ENCODE results near the gene TRIOBP.

TRIOBP gene

DNA sequence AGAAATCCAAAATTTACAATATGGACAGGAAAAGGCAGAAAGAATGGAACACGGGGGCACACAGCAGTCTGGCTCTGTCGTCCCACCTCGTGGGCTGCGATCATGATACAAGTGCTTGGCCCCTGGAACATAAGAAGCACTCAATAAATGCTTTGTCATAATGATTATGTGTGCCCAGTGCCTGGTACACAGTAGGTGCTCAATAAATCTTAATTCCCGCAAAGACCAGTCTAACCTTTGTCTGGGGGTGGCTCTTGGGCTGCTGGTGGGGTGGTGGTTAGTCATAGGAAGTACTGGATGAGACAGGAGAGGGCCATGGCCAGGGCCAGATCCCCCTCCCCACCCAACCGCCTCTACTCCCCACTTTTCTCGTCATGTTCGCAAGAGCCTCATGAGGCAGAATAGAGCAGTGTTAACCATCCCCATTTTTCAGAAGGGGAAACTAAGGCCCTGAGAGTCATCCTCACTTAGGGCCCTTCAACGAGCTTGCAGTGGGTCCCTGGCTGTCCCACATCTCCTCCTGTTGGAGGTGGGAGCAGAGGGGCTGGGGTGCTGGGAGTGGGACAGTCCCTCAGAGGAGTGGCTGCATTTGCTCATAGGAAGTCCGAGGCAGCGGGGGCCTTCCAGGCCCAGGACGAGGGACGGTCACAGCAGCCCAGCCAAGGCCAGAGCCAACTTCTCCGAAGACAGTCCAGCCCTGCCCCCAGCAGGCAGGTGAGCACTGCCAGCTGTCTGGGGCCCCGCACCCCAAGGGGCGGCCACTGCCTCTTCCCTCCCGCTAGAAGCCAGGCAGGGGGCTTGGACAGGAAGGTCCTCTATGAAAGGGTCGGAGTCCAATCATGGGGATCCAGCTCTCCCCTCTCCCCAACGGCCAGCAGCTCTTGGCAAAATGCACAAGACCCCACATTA lies 36.1 kb downstream of the TRIOBP start:
- DNase-seq: no peak

DNA sequence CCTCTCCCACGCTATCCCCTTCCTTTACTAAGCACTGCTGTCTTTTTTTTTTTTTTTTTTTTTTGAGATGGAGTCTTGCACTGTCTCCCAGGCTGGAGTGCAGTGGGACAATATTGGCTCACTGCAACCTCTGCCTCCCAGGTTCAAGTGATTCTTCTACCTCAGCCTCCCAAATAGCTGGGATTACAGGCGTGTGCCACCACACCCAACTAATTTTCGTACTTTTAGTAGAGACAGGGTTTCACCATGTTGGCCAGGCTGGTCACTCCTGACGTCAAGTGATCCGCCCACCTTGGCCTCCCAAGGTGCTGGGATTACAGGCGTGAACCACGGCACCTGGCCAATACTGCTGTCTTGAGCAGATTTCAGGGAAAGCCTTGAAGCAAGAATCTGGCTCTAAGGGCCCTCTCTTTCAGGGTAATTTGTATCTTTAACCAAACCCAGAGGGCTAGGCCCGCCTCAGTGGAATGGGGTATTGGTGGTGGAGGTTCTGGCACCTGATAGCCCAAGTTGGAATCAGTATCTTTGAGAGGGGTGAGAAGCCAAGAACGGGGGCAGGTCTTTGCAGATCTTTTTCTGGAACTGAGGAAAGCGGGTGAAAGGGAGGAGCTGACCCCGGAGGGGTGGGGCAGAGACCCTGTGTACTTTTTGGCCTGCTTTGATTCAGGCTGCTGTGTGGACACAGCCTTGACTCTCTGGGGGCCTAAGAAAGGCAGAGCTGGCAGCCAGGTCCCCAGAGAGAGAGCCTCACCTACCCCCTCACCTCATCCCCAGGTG lies 37.0 kb downstream of the TRIOBP start:
- no peak for DNase-seq

DNA sequence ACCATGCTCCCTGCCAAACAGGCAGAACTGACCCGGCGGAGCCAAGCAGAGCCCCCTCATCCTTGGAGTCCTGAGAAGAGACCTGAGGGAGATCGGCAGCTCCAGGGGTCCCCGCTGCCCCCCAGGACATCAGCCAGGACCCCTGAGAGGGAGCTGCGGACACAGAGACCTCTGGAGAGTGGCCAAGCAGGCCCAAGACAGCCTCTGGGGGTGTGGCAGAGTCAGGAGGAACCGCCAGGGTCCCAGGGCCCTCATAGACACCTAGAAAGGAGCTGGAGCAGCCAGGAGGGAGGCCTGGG lies 37.5 kb downstream of the TRIOBP start:
- no peak for DNase-seq

DNA sequence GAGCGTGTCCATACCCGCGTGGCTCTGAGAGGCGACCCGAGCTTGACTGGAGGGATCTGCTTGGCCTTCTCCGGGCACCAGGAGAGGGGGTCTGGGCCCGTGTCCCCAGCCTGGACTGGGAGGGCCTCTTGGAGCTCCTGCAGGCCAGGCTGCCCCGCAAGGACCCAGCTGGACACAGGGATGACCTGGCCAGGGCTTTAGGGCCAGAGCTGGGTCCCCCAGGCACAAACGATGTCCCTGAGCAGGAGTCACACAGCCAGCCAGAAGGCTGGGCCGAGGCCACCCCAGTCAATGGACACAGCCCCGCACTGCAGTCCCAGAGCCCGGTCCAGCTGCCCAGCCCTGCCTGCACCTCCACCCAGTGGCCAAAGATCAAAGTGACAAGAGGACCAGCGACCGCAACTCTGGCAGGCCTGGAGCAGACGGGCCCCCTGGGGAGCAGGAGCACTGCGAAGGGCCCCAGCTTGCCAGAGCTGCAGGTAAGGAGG lies 38.2 kb downstream of the TRIOBP start:
- DNase-seq: no peak

DNA sequence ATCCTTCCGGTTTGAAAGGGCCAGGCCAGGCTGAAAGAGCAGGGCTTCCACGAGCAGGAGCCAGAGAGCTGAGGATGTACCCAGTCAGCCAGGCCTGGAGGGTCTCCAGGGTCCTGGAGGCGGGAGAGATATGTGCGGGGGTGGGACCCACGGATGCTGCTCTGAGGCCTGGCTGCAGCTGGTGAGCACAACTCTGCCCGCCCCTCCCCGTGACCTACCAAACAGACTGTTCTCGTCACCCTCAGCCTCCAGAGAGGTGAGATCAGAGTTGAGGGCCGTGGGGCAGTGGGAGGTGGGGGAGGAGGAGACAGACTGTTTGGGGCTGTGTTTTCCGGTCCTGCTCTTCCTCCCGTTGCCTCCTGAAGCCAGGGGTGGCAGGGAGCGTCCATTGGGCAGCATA lies 42.2 kb downstream of the TRIOBP start:
- DNase-seq: no peak

DNA sequence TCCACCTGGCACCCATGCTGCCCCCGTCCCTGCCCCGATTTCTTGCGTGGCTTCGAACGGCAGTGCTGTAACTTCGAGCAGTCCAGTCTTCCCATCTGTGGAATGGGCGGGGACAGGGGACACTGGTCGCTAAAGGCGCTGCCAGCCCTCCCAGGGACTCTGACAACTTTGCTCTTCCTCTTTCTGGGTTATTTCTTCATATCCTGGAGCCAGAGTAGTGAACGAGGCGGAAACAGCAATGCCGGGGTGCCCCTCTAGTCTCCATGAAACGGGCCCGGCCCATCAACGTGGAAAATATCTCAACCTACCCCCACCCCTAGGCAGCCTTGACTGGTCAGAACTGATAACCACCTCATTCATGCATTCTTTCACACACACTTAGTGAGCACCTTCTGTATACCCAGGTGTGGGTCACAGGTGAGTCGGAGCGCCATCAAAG lies 42.8 kb downstream of the TRIOBP start:
- DNase-seq: no peak

DNA sequence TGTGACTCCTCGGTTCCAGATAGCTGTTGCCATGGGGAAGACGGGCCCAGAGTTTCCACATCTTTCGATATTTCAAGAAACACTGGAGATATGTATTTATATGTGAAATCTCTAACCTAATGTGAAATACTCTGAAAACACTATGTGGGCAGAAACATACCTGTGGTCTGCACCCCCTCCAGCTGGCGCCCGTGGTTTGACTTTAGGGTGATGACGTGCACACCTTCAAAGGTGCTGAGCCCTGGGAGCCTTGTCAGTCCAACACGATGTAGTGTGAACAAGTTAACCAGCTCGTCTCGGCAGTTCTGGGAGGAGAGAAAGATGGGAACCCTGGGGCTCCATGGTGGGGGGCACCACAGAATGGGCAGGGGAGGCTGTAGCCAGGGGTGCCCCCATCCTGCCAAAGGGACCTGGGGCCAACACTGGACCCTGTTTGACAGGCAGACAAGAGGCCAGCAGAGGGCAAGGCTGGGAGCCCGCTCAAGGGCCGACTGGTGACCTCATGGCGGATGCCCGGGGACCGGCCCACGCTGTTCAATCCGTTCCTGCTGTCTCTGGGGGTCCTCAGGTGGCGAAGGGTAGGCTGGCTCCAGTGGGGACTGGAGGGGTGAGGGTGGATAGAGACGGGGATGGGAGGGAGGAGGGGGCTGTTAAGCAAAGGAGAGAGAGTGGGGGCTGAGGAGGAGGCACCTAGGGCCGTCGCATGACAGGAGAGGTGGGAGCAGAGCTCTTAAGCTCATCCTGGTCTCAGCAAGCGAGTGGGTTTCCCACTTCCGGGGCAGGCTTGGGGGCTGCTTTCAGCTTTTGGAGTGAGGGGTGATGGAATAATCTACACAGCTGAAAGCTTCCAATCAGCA lies 43.8 kb downstream of the TRIOBP start:
- DNase-seq: no peak

DNA sequence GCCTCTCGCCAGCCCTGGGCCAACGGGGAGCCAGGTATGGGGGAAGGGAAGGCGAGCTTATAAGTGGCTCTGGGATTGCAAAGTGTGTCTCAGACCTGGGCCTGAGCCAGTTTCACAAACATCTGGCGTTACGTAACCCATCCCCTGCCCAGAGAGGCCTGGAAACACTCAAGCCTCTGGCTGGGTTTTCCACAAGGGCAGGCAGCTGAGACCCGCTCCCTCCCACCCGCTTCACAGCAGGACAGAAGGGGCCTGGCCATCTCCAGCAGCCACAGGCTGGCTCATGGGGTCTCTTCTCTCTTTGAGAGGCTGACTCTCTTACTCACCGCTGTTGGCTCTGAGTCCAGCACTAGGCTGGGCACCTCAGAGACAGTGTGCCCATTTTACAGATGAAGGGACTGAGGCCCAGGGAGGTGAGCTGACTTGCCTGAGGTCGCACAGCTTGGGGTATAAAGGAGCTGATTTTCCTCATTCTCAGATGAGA lies 44.5 kb downstream of the TRIOBP start:
- DNase-seq: no peak

DNA sequence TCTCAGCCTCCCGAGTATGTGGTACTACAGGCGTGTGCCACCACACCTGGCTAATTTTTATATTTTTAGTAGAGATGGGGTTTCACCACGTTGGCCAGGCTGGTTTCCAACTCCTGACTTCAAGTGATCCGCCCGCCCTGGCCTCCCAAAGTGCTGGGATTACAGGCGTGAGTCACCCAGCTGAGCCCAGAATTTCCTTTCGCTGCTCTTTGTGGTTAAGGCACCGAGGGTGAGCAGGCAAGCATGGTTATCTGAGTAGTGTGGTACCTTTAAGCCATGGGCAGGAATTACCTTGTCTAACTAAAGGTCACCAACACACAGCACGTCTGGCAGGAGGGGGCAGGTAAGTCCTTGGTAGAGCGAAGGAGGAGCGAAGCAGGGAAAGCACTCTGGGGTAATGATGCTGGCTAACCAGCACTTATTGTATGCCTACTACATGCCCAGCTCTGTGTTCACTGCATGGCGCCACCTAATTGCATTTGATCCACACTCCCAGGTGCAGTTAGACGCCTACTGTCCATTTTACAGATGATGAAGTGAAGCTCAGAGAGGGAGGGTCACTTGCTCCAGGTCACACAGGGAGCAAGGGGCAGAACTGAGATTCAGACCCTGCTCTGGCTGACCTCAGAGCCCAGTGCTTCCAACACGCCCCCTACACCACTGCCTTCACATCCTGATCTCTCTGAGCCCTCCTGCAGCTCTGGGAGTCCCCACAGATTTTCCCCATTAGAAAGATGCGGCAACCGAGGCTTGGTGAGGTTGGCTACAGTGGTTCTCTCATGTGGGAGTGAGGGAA lies 45.7 kb downstream of the TRIOBP start:
- no peak for DNase-seq

DNA sequence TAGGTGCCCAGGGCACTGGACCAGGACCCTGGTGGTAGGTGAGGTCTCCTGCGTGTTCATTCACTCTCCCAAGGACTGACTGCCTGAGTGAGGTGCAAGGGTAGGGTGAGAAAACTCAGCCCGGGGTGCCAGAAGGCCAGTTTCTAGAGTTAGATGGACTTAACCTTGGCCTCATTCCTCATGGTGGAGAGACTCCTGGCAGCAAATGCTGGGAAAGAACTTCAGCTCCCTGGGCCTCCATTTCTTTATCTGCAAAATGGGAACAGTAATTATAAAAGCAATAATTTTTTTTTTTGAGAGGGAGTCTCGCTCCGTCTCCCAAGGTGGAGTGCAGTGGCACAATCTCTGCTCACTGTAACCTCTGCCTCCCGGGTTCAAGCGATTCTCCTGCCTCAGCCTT lies 47.7 kb downstream of the TRIOBP start:
- no peak for DNase-seq

DNA sequence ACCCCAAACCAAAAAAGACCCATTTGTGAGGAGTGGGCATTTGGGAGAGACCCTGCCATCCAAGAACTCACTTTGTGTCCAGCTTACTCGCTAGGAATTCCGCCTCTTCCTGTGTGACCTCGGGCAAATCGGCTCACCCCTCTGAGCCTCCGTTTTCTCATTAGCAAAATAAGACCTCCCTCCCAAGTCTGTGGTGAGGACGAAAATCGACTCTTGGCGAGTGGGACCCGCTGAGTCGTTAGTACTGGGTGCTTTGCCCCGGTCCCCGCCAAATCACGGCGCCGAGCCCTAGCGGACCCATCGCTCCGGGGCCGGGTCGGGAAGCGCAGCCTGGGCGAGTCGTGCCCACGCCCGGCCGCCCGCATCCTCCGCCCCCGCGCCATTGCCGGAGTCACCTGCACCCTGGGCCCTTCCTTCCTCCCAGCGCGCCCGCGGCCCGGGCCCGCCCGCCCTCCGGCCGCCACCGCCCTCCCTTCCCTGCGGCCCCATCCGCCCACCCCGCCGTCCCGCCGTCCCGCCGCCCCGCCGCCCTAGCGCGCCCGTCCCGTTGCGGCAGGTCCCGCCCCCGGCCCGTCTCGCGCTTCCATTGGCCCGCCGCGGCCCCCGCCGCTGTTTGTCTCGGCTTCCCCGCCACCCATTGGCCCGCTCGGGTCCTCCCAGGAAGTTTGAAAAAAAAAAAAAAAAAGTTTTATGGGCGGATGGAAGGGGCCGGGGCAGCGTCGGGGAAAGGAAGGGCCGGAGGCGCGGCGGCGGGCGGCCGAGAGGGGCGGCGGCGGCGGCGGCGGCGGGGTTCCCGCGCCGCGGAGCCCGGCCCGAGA lies 48.9 kb downstream of the TRIOBP start:
- peak; percentile 82 to 89 (median 83) for DNase-seq

DNA sequence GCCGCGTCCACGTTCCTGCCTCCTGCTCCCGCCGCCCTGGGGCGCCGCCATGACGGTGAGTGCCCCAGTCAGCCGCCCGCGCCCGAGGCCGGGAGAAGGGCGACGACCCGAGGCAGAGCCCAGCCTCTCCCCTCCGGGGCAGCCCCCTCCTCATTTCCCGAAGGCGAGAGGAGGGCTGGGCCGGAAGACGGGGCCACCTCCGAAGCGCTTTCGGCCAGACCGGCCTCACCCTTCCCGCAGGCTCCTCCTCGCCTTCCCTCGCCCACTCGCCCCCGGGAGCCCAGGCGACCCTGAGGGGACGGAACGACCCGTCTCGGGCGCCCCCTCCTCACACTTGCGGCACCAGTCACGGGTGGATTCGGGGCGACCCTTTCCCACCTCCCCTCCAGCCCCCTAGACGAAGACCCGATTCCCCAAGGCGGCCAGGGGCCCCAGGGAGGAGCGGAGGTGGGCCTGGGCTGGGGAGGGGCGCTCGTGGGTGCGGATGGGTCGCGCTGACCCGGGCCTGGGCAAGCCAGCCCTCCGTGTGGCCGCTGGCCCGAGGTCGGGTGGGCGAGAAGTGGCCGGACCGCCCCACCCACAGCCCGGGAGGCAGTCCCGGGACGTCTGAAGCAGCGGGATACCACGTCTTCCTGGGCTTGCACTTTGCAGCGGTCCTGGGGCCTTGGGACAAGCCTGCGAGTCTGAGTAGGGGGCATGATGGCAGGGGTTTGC lies 49.7 kb downstream of the TRIOBP start:
- peak in 2 of 5 donors; percentile 15 for DNase-seq

DNA sequence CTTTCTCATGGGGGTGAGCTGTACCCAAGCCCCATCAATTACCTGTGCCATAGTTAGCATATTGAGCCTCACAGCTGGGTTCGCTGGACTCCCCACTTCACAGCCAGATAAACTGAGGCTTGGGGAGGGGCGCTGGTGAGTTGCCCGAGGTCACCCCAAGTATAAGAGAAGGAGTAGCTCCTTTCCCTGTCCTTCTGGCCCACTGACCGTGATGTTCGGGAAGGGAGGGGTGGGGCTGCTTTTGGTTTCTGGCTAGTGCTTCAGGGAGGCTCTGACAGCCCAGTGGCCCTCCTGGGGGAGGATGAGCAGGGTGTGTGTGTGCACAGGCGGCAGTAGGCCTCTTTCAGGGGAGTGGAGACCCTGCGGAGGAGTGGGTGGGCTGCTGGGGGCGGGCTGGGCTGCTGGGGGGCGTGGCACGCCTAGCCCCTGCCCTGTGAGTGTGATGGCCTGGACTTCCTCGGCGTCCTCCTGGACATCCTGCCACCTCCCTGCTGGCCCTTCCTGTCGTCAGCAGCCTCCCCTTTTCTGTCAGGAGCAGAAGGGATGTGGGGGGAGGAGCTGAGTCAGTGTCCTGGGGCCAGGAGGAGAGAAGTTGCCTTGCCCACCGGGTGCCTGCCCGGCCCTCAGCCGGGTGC lies 50.3 kb downstream of the TRIOBP start:
- peak in 1 of 5 donors; percentile 15 for DNase-seq

DNA sequence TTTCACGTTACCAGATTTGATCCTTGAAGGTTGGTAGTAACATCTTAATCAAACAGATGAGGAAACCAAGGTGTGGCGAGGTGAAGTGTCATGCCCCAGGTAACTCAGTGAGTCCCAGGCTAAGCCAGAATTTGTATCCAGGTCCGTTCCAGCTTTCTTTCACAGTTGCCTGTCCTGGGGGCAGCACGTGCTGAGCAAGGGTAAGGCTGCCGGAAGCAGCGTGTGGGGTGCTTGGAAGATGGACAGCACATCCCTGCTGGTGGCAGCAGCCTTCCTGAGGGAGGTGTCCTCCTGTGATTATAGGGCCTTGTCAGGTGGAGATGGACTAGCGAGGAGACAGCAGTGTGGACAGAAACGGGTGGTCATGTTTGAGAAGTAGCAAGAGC lies 50.9 kb downstream of the TRIOBP start:
- DNase-seq: no peak

DNA sequence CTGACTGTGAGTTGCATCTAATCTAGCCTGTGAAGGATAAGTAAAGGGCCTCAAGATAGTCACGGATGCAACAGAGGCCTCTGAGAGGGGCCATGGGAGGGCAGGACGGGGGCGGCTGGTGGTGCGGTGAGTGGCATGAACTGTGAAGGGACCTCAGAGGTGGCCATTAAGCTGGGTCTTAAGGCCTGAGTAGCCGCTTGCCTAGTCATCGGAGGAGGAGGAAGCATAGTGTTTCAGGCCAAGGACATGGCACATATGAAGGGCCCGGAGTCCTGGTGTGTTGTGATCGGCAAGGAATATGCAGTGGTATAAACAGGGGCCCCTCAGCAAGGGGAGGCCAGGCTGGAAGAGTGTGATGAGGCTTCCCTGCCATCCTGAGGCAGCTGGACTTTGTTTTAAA lies 51.8 kb downstream of the TRIOBP start:
- no peak for DNase-seq

DNA sequence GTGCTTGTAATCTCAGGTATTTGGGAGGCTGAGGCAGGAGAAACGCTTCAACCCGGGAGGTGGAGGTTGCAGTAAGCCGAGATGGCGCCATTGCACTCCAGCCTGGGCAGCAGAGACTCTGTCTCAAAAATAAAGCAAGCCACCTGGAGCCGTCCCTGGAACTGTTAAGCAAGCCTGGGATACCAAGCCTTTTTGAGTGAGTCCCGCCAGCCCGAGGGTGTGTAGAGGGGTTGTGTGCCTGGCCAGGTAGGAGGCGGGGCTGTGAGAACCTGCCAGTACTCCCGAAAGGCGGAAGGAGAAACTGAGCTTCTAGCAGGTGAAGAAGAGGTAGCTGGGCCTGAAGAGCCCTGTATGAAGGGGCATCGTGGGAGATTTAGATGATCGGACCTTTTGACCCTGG lies 52.4 kb downstream of the TRIOBP start:
- no peak for DNase-seq

DNA sequence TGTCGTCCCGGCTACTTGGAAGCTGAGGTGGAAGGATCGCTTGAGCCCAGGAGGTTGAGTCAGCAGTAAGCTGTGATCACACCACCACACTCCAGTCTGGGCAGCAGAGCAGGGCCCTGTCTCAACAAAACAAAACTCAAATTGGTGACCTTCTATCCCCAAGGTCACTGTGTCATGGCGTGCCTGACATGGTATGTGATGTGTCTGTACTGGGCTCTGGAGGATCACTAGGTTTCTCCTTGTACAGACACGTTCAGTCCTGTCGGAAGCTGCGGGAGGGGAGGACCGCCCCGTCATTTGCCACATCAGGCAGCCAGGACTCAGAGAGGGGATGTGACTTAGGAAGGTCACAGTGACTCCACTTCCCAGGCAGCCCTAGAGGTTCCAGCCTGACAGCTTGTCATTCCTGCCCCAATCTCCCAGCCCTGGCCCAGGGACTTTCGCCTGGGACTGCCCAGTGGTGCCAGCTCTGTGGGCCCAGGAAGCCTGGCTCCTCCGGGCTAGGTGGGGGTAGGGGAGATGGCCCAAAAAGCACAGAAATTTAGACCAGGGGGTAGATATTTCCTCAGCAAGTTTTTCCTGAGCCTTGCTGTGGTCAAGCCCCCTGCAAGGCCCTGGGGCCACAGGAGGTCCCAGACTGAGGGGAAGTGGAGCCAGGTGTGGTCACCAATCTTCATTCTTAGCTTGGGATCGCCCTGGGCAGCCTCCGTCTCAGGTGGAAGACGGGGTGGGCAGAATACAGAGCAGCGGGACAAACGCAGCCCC lies 53.2 kb downstream of the TRIOBP start:
- DNase-seq: no peak

DNA sequence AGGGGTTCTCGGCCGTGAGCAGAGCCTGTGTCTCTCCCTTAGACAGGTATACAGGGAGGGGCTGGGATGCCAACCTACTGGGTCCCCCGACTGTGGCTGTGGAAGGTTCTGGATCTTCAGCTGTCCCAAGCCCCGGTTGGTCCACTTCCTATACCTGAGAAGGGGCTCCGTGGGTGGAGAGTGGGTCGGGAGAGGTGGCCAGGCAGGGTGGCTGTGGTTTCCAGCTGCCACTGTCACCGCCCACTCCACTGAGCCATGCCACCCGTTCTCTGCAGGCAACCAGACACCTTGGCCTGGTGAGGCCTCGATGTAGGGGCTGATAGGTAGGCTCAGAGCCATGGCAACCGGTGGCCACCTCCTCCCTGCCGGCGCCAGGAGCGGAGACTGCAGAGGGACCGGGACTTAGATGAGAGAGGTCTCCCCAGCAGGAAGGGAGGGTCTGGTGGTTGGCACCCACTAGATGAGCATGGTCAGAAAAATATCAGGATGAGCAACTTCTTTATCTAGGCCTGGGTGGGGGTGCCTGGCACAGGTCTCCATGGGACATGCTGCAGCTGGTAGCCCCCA lies 53.8 kb downstream of the TRIOBP start:
- DNase-seq: no peak

All from T-helper 1 cell (primary cell).